Activated CD8-positive, alpha-beta memory T cell treated with anti-CD3 and anti-CD28 coated beads, Interleukin-2, amount 50 U/mL, for 1 hour (primary cell): ENCODE results near the gene IL20RB.

Experiments used
- DNase-seq: peaks from one replicate; pipeline ENCODE4 v3.0.0-alpha.2; 2020; ENCODE audit errors: extremely low read depth

IL20RB gene

DNA sequence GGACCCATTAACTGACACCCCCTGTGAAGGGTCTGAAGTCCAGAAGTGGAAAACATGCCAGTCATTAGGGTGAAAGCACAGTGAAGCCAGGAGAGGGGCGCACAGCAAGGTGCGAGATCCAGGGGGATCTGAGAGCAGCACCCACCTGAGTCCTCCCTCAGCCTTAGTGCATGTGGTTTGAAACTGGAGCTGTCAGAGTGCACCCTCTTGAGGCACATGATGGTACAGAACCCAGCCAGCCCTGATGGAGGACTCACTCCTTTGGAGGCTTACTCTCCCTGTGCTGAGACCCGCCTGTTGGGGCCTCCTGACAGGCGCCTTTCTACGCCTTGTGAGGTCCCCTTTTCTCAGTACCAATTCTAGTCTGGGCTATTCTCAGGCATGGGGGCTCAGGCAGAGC lies 77.8 kb downstream of the IL20RB start:
- DNase-seq, result no peak

DNA sequence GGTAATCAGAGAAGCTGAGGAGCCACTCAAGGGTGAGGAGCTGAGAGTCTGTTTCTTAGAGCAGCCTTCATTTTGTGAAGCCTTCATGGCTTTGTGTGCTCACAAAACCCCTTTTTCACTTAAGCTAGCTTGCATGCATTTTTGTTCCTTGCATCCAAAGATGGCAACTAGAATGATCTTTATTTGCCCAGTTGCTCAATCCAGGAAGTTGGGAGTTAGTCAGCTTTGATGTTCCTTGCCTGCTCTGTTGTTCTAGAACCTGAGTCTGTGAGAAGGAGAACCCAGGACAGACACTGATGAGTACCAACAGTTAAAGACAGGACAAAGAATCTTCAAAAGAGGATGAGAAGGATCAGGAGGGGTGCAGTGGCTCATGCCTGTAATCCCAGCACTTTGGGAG lies 81.8 kb downstream of the IL20RB start:
- DNase-seq, result no peak

DNA sequence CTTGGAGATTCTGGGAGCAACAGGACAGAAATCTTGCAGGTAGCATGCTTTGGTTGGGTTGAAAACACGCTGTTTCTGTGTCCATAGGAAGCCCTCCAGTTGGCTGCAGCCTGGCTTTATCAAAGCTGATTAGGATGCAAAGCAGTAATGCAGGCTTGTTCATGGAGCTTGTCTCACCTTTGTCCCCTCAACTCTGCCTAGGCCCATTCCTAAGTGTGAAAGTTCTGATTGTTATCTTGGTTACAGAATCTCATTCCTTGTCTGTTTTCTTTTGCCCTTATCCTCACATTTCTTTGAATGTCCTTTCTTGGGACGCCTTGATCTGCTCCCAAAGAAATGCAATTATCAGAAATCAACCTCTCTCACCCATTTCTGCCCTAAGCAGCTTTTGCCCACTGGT lies 83.5 kb downstream of the IL20RB start:
- DNase-seq, result no peak

DNA sequence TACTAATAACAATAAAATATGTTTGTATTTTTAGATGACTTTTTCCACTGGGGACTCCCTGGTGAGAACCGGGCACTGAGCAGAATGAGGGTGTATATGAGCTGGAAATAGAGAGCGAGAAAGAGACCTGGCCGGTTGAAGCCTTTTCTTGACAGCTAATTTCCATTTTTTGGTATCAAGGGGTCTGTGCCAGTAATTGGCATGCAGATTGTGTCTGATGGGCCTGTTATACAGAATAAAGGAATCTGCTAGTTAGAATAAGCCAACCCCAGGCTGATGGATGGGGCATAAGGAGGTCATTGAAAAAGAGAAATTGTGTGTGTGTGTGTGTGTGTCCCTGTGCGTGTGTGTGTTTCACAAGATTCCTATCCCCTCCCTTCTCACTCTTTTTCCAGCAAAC lies 83.9 kb downstream of the IL20RB start:
- no peak for DNase-seq

- DNase-seq, result no peak
These were observed 89.0 kb downstream of the IL20RB start for GRCh38 chr3:137046747-137047146.

DNA sequence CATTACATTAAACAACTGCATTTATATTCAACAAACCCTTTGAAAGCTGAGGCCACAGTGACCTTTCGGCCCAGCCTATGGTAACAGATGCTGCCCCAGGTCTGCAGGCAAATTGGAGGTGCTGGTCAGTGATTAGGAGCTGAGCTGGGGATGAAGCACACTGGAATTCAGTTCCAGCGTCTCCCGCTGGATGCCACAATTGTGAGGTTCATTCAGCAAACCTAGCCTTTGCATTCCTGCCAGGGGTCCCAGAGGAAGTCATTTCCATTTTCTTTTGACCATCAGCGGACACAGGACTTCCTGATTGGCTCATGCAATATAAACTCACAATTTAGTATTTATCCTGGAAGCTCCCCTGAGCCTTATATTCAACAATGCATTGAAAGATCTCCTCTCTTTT lies 89.5 kb downstream of the IL20RB start:
- no peak for DNase-seq

GRCh38 chr3:137050281-137050680 lies 92.5 kb downstream of the IL20RB start:
- DNase-seq, result no peak

GRCh38 chr3:137052298-137052697 lies 94.5 kb downstream of the IL20RB start:
- DNase-seq, result no peak
